SK-N-MC (cell line): ENCODE measurements around the gene FGFBP1.

Source experiments
- DNase-seq: peaks from one replicate; pipeline ENCODE4 v3.0.0-alpha.2; 2011; ENCODE audit warnings: low read depth, low spot score
- H3K27ac ChIP-seq: fragments of 200-600 bp; sonication (generic); 2 replicates; pipeline ENCODE4 v1.5.1; 2016; ENCODE audit warnings: mixed run types
- H3K36me3 ChIP-seq: fragments of 200-600 bp; sonication (generic); 2 replicates; pipeline ENCODE4 v1.6.1; 2017; ENCODE audit warnings: antibody characterized with exemption, low read length, mixed read lengths; ENCODE audit not compliant: insufficient read depth
- H3K4me3 ChIP-seq: fragments of 200-600 bp; sonication (generic); 2 replicates; pipeline ENCODE4 v1.5.1; 2016
- H3K9ac ChIP-seq: fragments of 200-600 bp; sonication (generic); 2 replicates; pipeline ENCODE4 v1.8.0; 2017; ENCODE audit warnings: mixed run types, mixed read lengths; ENCODE audit not compliant: insufficient read length
- H3K9me3 ChIP-seq: fragments of 200-600 bp; sonication (generic); 2 replicates; pipeline ENCODE4 v1.6.1; 2017; ENCODE audit warnings: low read depth, mild to moderate bottlenecking, antibody characterized with exemption, low read length, moderate library complexity, mixed read lengths
- EZH2 ChIP-seq: fragments of 200-600 bp; sonication (generic); IDR thresholded peaks from one replicate; pipeline ENCODE4 v1.6.1; 2017; ENCODE audit warnings: antibody characterized with exemption
- FOXP2 ChIP-seq: optimal IDR thresholded peaks from 2 replicates; pipeline ENCODE3; 2011; ENCODE audit warnings: mild to moderate bottlenecking, moderate library complexity; ENCODE audit not compliant: insufficient read depth; ENCODE audit errors: extremely low read length, control extremely low read depth
- POLR2AphosphoS5 ChIP-seq: IDR thresholded peaks from 2 replicates; pipeline ENCODE4 v1.6.1; 2012; ENCODE audit warnings: mild to moderate bottlenecking, low read depth, low read length, borderline replicate concordance

Gene FGFBP1

DNA sequence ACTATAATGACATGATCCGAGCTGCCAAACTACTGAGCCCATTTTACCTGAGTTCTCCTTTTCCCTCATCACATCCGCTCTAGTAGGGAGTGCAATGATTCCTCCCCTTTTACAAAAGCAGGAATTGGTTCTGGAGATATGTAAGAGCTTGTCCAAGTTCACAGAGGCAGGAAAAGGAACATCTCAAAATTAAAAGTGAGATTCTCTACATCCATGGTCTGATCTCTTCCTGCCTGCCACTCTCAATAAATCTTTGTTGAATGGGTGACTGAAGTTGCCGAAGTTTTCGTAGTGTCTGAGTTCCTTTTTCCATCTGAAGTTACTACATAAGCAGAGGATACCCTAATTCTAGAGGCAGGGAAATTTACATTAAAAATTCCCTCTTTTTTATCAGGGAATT, at the start of gene FGFBP1:
Gene FGFBP1, minus strand, starts transcription at position 101 of the 400 bp plus-strand sequence. CDS start 2,108 bp downstream, outside the sequence.
- Histone ChIP-seq H3K27ac (no peak within 1 kb of the TSS), H3K36me3 (no peaks in the 10 kb centered on the region), H3K9ac (no peak within 1 kb of the TSS), H3K9me3 (no peaks in the 10 kb centered on the region), H3K4me3 (no peak within 1 kb of the TSS)
- TF ChIP-seq EZH2, result no peak
- no peak for TF ChIP-seq POLR2AphosphoS5
- no peak for TF ChIP-seq FOXP2
- DNase-seq, result no peak

- TF ChIP-seq EZH2, result no peak
- no peak for TF ChIP-seq FOXP2
- TF ChIP-seq POLR2AphosphoS5, result no peak
- H3K9me3 ChIP-seq, result no peaks in the 10 kb centered on the region
- H3K4me3 ChIP-seq, result no peak overlapping the region
- no peak overlapping the region for H3K9ac ChIP-seq
- no peak overlapping the region for H3K27ac ChIP-seq
- no peaks in the 10 kb centered on the region for H3K36me3 ChIP-seq
- DNase-seq, result no peak
Measured at GRCh38 chr4:15988222-15988621, 49.7 kb upstream of the FGFBP1 start.

GRCh38 chr4:15986907-15987306, 48.4 kb upstream of the FGFBP1 start:
- no peak for TF ChIP-seq POLR2AphosphoS5
- no peak for TF ChIP-seq FOXP2
- no peak for TF ChIP-seq EZH2
- Histone ChIP-seq H3K9me3 (no peaks in the 10 kb centered on the region), H3K4me3 (no peak overlapping the region), H3K9ac (no peak overlapping the region), H3K36me3 (no peaks in the 10 kb centered on the region), H3K27ac (no peak overlapping the region)
- DNase-seq, result no peak

DNA sequence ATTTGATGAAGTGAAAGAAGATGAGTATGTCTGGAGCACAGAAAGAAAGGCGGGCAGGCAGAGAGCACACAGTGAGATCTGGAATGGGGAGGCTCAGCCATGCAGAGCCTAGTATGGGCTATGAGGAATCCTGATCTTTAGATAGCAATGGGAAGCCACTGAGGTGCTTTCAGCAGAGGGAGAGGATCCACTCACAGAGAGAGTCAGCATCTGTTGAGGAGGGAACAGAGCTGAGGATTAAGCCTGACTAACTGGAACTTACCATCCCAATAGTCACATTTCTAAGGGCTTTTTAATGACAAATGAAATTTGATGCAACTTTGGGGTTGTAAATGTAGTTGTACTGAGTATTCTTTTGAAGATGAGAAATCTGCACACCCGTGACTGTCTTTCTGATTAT, 45.1 kb upstream of the FGFBP1 start:
- no peaks in the 10 kb centered on the region for H3K9me3 ChIP-seq
- no peak overlapping the region for H3K9ac ChIP-seq
- TF ChIP-seq POLR2AphosphoS5, result no peak
- no peak for TF ChIP-seq EZH2
- TF ChIP-seq FOXP2, result no peak
- no peak overlapping the region for H3K27ac ChIP-seq
- no peak overlapping the region for H3K4me3 ChIP-seq
- no peaks in the 10 kb centered on the region for H3K36me3 ChIP-seq
- DNase-seq, result no peak

- no peak overlapping the region for H3K27ac ChIP-seq
- no peak for DNase-seq
- H3K9ac ChIP-seq, result no peak overlapping the region
- H3K36me3 ChIP-seq, result no peaks in the 10 kb centered on the region
- H3K4me3 ChIP-seq, result no peak overlapping the region
- no peaks in the 10 kb centered on the region for H3K9me3 ChIP-seq
- TF ChIP-seq EZH2 (no peak), POLR2AphosphoS5 (no peak), FOXP2 (no peak)
Measured at GRCh38 chr4:15982842-15983524, 44.4 kb upstream of the FGFBP1 start.

DNA sequence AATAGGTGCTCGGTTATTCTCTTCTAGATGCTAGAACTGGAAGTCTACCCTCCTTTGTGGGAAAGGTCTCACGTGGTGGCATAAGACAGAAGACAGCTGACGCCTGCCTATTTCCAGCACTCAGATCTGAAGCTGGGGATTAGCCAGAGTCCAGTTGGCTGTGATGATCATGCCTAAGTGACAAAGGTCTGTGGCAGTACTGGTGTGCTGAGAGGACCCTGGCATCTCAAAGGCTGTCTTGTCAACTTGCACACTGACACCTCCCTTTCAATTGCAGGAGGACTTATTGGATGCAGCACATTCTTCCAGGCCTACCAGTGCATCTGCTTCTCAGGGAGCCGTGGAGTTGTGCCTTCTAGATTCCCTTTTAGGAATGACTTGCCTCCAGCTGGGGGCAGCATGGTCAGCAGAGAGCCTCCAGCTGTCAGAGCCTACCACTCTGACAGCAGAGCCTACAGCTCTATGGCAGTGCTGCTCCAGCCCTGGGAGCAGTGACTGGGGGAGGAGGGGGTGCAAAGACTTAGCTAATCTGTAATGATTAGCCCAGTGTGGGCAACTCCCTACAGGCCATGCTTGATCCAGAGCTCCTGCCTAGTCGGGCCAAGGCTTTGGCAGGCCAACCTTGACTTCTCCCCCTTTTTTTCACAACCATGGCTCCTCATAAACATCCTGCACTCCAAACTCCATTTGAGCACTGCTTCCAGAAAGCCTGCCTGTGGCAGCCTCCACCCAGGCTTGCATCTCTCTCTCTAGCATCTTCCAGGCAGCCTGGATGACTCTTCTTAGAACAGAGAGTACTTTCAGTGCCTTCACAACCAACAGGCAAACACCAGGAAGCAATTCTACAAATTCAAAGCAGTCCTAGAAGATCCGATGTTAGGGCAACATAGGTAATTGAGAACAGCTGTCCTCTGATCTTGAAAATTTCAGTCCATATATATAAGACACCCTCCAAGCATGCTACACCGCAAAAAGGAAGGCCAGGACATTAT, 38.2 kb upstream of the FGFBP1 start:
- Histone ChIP-seq H3K9ac (no peak overlapping the region), H3K9me3 (no peaks in the 10 kb centered on the region), H3K36me3 (no peaks in the 10 kb centered on the region), H3K4me3 (no peak overlapping the region), H3K27ac (no peak overlapping the region)
- TF ChIP-seq FOXP2 (no peak), EZH2 (no peak), POLR2AphosphoS5 (no peak)
- DNase-seq, result no peak

DNA sequence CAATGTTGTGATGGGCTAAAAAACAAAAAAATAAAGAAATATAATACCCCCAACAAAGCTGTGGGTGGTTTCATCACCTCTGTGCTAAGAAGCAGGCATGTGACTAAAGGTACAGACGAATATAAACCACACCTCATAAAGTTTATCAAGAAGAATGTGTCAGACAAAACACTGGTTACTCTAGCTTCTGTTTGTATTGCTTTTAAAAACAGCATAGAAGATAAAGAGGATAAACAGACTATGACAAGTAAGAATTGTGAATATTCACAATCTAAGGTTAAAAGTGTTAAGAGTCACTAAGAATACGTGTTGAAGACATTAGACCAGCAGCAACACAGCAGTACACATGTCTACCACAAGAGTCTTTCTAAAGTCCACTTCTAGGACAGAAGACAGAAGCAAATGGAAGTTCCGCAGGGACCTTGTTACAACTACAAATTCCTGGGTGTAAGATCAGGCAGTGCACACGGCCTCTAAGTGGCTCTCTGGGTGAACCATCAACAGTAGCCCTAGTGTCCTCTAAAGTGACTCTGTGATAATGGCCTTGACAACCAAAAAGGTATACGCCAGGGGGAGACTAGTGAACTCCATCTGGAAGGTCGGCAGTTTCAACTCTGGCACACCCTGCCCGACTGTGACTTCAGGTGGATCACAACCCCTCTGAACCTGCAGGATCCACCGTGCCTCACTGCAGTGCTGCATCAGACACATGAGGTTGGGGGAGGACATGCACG, 32.7 kb upstream of the FGFBP1 start:
- no peaks in the 10 kb centered on the region for H3K9me3 ChIP-seq
- TF ChIP-seq POLR2AphosphoS5, result no peak
- TF ChIP-seq FOXP2, result no peak
- TF ChIP-seq EZH2, result no peak
- no peaks in the 10 kb centered on the region for H3K36me3 ChIP-seq

DNA sequence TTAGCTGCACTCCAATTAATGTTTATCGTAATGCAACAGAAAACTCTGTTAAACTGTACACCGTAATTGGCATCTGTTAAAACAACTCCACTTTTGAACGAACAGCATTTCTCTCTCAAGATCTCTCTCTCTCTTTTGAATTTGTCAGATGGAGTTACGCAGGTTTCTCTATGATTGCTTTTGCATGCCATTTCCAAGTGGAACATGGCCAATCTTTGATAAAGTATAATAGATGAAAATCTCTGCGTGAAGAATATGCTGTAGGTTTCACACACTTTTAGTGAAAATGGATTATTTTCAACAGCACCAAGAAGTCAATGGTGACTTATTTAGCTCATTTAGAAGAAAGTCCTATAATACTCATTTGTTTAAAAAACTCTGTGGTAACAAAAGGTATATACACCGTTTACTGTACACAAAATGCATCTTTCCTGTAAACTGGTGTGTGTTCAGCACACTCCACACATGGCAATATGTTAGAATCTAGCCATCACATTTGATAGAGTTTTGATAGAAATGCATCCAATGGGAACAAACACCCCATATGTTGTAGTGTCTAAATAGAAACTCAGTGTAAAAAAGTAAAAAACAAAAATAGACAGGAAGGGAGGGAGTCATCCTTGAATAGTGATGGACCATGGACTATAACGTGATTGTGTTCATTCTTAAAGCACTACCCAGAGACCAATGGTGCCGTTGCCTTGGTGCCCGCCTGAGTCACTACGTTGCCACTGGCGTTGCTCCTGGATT, 30.2 kb upstream of the FGFBP1 start:
- no peak for TF ChIP-seq FOXP2
- TF ChIP-seq EZH2, result no peak
- TF ChIP-seq POLR2AphosphoS5, result no peak
- no peak overlapping the region for H3K27ac ChIP-seq
- no peaks in the 10 kb centered on the region for H3K9me3 ChIP-seq
- no peaks in the 10 kb centered on the region for H3K36me3 ChIP-seq
- no peak overlapping the region for H3K4me3 ChIP-seq
- no peak overlapping the region for H3K9ac ChIP-seq
- no peak for DNase-seq

More for the DNA sequence above, 32.7 kb upstream of the FGFBP1 start:
- H3K27ac ChIP-seq, result no peak overlapping the region
- H3K9ac ChIP-seq, result no peak overlapping the region
- H3K4me3 ChIP-seq, result no peak overlapping the region
- DNase-seq, result no peak
